Measurements from ENCODE around the gene SORCS3. TPM values are rescaled to one million over a fixed set of nuclear protein-coding genes. Genes with fewer than 3 reads are reported as not detected.

The SORCS3 gene
- total and polyA plus RNA-seq, 2 donors (not counting 1 experiment from before 2014, with no cell fraction given): not detected

GRCh38 chr10:104807581-104808310, 166.7 kb downstream of the SORCS3 start:
- ATAC-seq (ENCODE audit: low read depth): no peak
- Mint-ChIP-seq H3K4me1 (no peaks in the 10 kb centered on the region), H3K4me3 (no peak overlapping the region), H3K27me3 (no peaks in the 10 kb centered on the region), H3K9me3 (ENCODE audit: insufficient read depth) (no peaks in the 10 kb centered on the region), H3K27ac (no peak overlapping the region)
- 88% methylated on average over 4 of the region's 7 CpGs for WGBS (ENCODE audit: insufficient coverage)
- intact Hi-C loops (cut with micrococcal nuclease): no loop called here
- no peak for DNase-seq
- no peak overlapping the region for H3K4me3 ChIP-seq (ENCODE audit: control extremely low read depth in 1 of 5, extremely low read depth in 1 of 5, insufficient read depth in 1 of 5, low read depth in 2 of 5, low read length in 4 of 5)
- ChIA-PET CTCF (no interaction called here), POLR2A (no interaction called here)
- no peaks in the 10 kb centered on the region for H3K9me3 ChIP-seq (ENCODE audit: control extremely low read depth in 1 of 3, control insufficient read depth in 2 of 3, insufficient read depth in 1 of 3, low read length in 2 of 3)
- H3K36me3 ChIP-seq (replicated peaks in 1 of 2; ENCODE audit: control extremely low read depth in 1 of 2, control insufficient read depth in 1 of 2, extremely low read depth in 1 of 2, insufficient read depth in 2 of 2, low read length in 1 of 2): no peaks in the 10 kb centered on the region
- no peaks in the 10 kb centered on the region for H4K20me1 ChIP-seq (ENCODE audit: control insufficient read depth, insufficient read depth, low read length, poor library complexity, severe bottlenecking)
- TF ChIP-seq, protein P1, sequence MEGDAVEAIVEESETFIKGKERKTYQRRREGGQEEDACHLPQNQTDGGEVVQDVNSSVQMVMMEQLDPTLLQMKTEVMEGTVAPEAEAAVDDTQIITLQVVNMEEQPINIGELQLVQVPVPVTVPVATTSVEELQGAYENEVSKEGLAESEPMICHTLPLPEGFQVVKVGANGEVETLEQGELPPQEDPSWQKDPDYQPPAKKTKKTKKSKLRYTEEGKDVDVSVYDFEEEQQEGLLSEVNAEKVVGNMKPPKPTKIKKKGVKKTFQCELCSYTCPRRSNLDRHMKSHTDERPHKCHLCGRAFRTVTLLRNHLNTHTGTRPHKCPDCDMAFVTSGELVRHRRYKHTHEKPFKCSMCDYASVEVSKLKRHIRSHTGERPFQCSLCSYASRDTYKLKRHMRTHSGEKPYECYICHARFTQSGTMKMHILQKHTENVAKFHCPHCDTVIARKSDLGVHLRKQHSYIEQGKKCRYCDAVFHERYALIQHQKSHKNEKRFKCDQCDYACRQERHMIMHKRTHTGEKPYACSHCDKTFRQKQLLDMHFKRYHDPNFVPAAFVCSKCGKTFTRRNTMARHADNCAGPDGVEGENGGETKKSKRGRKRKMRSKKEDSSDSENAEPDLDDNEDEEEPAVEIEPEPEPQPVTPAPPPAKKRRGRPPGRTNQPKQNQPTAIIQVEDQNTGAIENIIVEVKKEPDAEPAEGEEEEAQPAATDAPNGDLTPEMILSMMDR (IDR thresholded peaks at IDR 0.05): no peak
- no peak overlapping the region for H3K4me2 ChIP-seq (replicated peaks; ENCODE audit: low read depth, low read length, poor library complexity, severe bottlenecking)
- H2AFZ ChIP-seq (ENCODE audit: insufficient read depth, low read depth, low read length, poor library complexity, severe bottlenecking): no peak overlapping the region
- no peak overlapping the region for H3K27ac ChIP-seq (ENCODE audit: low read length in 2 of 2)
- H3K27me3 ChIP-seq (replicated peaks in 1 of 4; ENCODE audit: control extremely low read depth in 1 of 4, control insufficient read depth in 3 of 4, insufficient read depth in 4 of 4, low read length in 3 of 4): no peaks in the 10 kb centered on the region
- H3K9ac ChIP-seq (ENCODE audit: low read length): no peak overlapping the region
- no peaks in the 10 kb centered on the region for H3K79me2 ChIP-seq (ENCODE audit: control insufficient read depth, insufficient read depth, low read length)
- H3K4me1 ChIP-seq (ENCODE audit: control insufficient read depth in 2 of 2, insufficient read depth in 2 of 2, low read length in 2 of 2): no peaks in the 10 kb centered on the region

- CTCF ChIA-PET: no interaction called here
- no peak overlapping the region for H2AFZ ChIP-seq (ENCODE audit: insufficient read depth, low read depth, low read length, poor library complexity, severe bottlenecking)
Observed at GRCh38 chr10:104809288-104810090, 168.4 kb downstream of the SORCS3 start.

More at GRCh38 chr10:104809288-104810090, 168.4 kb downstream of the SORCS3 start:
- Mint-ChIP-seq H3K4me1 (no peaks in the 10 kb centered on the region), H3K4me3 (no peak overlapping the region), H3K9me3 (ENCODE audit: insufficient read depth) (no peaks in the 10 kb centered on the region), H3K27ac (no peak overlapping the region), H3K27me3 (no peaks in the 10 kb centered on the region)
- no peak overlapping the region for H3K27ac ChIP-seq (ENCODE audit: low read length in 2 of 2)
- intact Hi-C loops (cut with micrococcal nuclease): no loop called here
- no peaks in the 10 kb centered on the region for H3K9me3 ChIP-seq (ENCODE audit: control extremely low read depth in 1 of 3, control insufficient read depth in 2 of 3, insufficient read depth in 1 of 3, low read length in 2 of 3)
- H3K4me2 ChIP-seq (replicated peaks; ENCODE audit: low read depth, low read length, poor library complexity, severe bottlenecking): no peak overlapping the region
- H3K9ac ChIP-seq (ENCODE audit: low read length): no peak overlapping the region
- POLR2A ChIA-PET: no interaction called here
- H4K20me1 ChIP-seq (ENCODE audit: control insufficient read depth, insufficient read depth, low read length, poor library complexity, severe bottlenecking): no peaks in the 10 kb centered on the region
- no peaks in the 10 kb centered on the region for H3K27me3 ChIP-seq (replicated peaks in 1 of 4; ENCODE audit: control extremely low read depth in 1 of 4, control insufficient read depth in 3 of 4, insufficient read depth in 4 of 4, low read length in 3 of 4)
- ATAC-seq (ENCODE audit: low read depth) (no peak), DNase-seq (no peak)
- whole genome bisulfite sequencing (ENCODE audit: insufficient coverage): 80% methylated on average over 3 of the region's 6 CpGs
- TF ChIP-seq EZH2 (IDR thresholded peaks at IDR 0.05; ENCODE audit: borderline replicate concordance, insufficient read depth, low read depth, low read length, poor library complexity, severe bottlenecking): no peak
- TF ChIP-seq, protein P1 (IDR thresholded peaks at IDR 0.05): no peak
- no peaks in the 10 kb centered on the region for H3K79me2 ChIP-seq (ENCODE audit: control insufficient read depth, insufficient read depth, low read length)
- H3K4me1 ChIP-seq (ENCODE audit: control insufficient read depth in 2 of 2, insufficient read depth in 2 of 2, low read length in 2 of 2): no peaks in the 10 kb centered on the region
- H3K36me3 ChIP-seq (replicated peaks in 1 of 2; ENCODE audit: control extremely low read depth in 1 of 2, control insufficient read depth in 1 of 2, extremely low read depth in 1 of 2, insufficient read depth in 2 of 2, low read length in 1 of 2): no peaks in the 10 kb centered on the region
- H3K4me3 ChIP-seq (ENCODE audit: control extremely low read depth in 1 of 5, extremely low read depth in 1 of 5, insufficient read depth in 1 of 5, low read depth in 2 of 5, low read length in 4 of 5): no peak overlapping the region

Measured in B cell (primary cell).